ENCODE data around the gene TBCEL. TPM values are rescaled to one million over a fixed set of nuclear protein-coding genes. Genes with fewer than 3 reads are reported as not detected.

Gene TBCEL
- total and polyA plus RNA-seq, 4 experiments from 2014 or later = 3.7 to 22.6 (median 13.2) TPM

GRCh38 chr11:120988603-120989002 is 35.3 kb upstream of the TBCEL start:
- ChIA-PET POLR2A (ENCODE audit: partially characterized antibody) (no interaction called here), CTCF (ENCODE audit: partially characterized antibody) (interaction anchor here (1.4 kb wide), 1 partner anchor 38 kb away, joined by 3 read pairs; no protein-coding TSS in a partner anchor)
- Mint-ChIP-seq H3K4me1 (peaks cover 6 to 14% (median 9%) of the 10 kb centered on the region in 4 donors), H3K9me3 (no peaks in the 10 kb centered on the region), H3K27ac (no peak overlapping the region), H3K4me3 (no peak overlapping the region), H3K36me3 (peaks cover 0 to 2% of the 10 kb centered on the region in 2 donors), H3K27me3 (peaks cover 12 to 19% of the 10 kb centered on the region in 2 donors)
- DNase-seq = no peak
- Histone ChIP-seq H3K27ac (ENCODE audit: low read depth, low read length) (no peak overlapping the region), H3K4me3 (ENCODE audit: low read length in 2 of 2) (no peak overlapping the region), H3K27me3 (ENCODE audit: insufficient read depth, low read length) (peaks cover 6% of the 10 kb centered on the region), H3K9me3 (ENCODE audit: control insufficient read depth in 1 of 2, low read length in 2 of 2) (no peaks in the 10 kb centered on the region), H3K36me3 (ENCODE audit: insufficient read depth, low read length) (no peaks in the 10 kb centered on the region), H3K4me1 (ENCODE audit: insufficient read depth, low read length) (peaks cover 9% of the 10 kb centered on the region)
- intact Hi-C loops (cut with micrococcal nuclease) = no loop called here

- no peak for DNase-seq
- no peaks in the 10 kb centered on the region for H3K27me3 ChIP-seq (ENCODE audit: insufficient read depth, low read length)
- no peaks in the 10 kb centered on the region for H3K9me3 ChIP-seq (ENCODE audit: control insufficient read depth in 1 of 2, low read length in 2 of 2)
- peaks cover 6 to 8% of the 10 kb centered on the region in 2 donors for H3K27me3 Mint-ChIP-seq
- no peaks in the 10 kb centered on the region for H3K4me1 ChIP-seq (ENCODE audit: insufficient read depth, low read length)
- ChIA-PET CTCF (ENCODE audit: partially characterized antibody) (no interaction called here), POLR2A (ENCODE audit: partially characterized antibody) (no interaction called here)
- no peak overlapping the region for H3K4me3 ChIP-seq (ENCODE audit: low read length in 2 of 2)
- no peaks in the 10 kb centered on the region for H3K36me3 Mint-ChIP-seq
- no peaks in the 10 kb centered on the region for H3K36me3 ChIP-seq (ENCODE audit: insufficient read depth, low read length)
- H3K27ac Mint-ChIP-seq = no peak overlapping the region
- no peak overlapping the region for H3K27ac ChIP-seq (ENCODE audit: low read depth, low read length)
- no peaks in the 10 kb centered on the region for H3K9me3 Mint-ChIP-seq
- no peaks in the 10 kb centered on the region for H3K4me1 Mint-ChIP-seq
- no peak overlapping the region for H3K4me3 Mint-ChIP-seq
- intact Hi-C loops (cut with micrococcal nuclease) = no loop called here
Observed at GRCh38 chr11:120991830-120992686, 31.8 kb upstream of the TBCEL start.

GRCh38 chr11:120994091-120994859 is 29.6 kb upstream of the TBCEL start:
- H3K4me3 ChIP-seq (ENCODE audit: low read length in 2 of 2) = no peak overlapping the region
- CTCF ChIA-PET (ENCODE audit: partially characterized antibody) = no interaction called here
- no peaks in the 10 kb centered on the region for H3K36me3 Mint-ChIP-seq

GRCh38 chr11:120995184-120995583 is 28.7 kb upstream of the TBCEL start:
- intact Hi-C loops (cut with micrococcal nuclease) = no loop called here
- ChIA-PET POLR2A (ENCODE audit: partially characterized antibody) (no interaction called here), CTCF (ENCODE audit: partially characterized antibody) (no interaction called here)
- H3K27ac ChIP-seq (ENCODE audit: low read depth, low read length) = no peak overlapping the region
- Mint-ChIP-seq H3K27ac (no peak overlapping the region), H3K4me3 (no peak overlapping the region), H3K36me3 (no peaks in the 10 kb centered on the region), H3K9me3 (no peaks in the 10 kb centered on the region), H3K27me3 (peaks cover 2 to 8% of the 10 kb centered on the region in 2 donors), H3K4me1 (no peaks in the 10 kb centered on the region)
- no peaks in the 10 kb centered on the region for H3K9me3 ChIP-seq (ENCODE audit: control insufficient read depth in 1 of 2, low read length in 2 of 2)
- H3K36me3 ChIP-seq (ENCODE audit: insufficient read depth, low read length) = no peaks in the 10 kb centered on the region
- H3K4me3 ChIP-seq (ENCODE audit: low read length in 2 of 2) = no peak overlapping the region
- H3K4me1 ChIP-seq (ENCODE audit: insufficient read depth, low read length) = no peaks in the 10 kb centered on the region
- DNase-seq = no peak
- no peaks in the 10 kb centered on the region for H3K27me3 ChIP-seq (ENCODE audit: insufficient read depth, low read length)

More at GRCh38 chr11:120994091-120994859, 29.6 kb upstream of the TBCEL start:
- H3K9me3 ChIP-seq (ENCODE audit: control insufficient read depth in 1 of 2, low read length in 2 of 2) = no peaks in the 10 kb centered on the region
- no peak overlapping the region for H3K27ac ChIP-seq (ENCODE audit: low read depth, low read length)
- DNase-seq = no peak
- H3K27ac Mint-ChIP-seq = no peak overlapping the region
- intact Hi-C loops (cut with micrococcal nuclease) = no loop called here
- no peaks in the 10 kb centered on the region for H3K9me3 Mint-ChIP-seq
- H3K27me3 Mint-ChIP-seq = peaks cover 4 to 8% of the 10 kb centered on the region in 2 donors
- no peaks in the 10 kb centered on the region for H3K4me1 Mint-ChIP-seq
- POLR2A ChIA-PET (ENCODE audit: partially characterized antibody) = no interaction called here
- H3K4me3 Mint-ChIP-seq = no peak overlapping the region
- no peaks in the 10 kb centered on the region for H3K4me1 ChIP-seq (ENCODE audit: insufficient read depth, low read length)
- H3K36me3 ChIP-seq (ENCODE audit: insufficient read depth, low read length) = no peaks in the 10 kb centered on the region
- no peaks in the 10 kb centered on the region for H3K27me3 ChIP-seq (ENCODE audit: insufficient read depth, low read length)

- Histone ChIP-seq H3K27me3 (ENCODE audit: insufficient read depth, low read length) (no peaks in the 10 kb centered on the region), H3K4me1 (ENCODE audit: insufficient read depth, low read length) (no peaks in the 10 kb centered on the region), H3K36me3 (ENCODE audit: insufficient read depth, low read length) (no peaks in the 10 kb centered on the region), H3K27ac (ENCODE audit: low read depth, low read length) (no peak overlapping the region), H3K9me3 (ENCODE audit: control insufficient read depth in 1 of 2, low read length in 2 of 2) (no peaks in the 10 kb centered on the region), H3K4me3 (ENCODE audit: low read length in 2 of 2) (no peak overlapping the region)
- ChIA-PET POLR2A (ENCODE audit: partially characterized antibody) (interaction anchor here (0.6 kb wide), 1 partner anchor 11 kb away, joined by 3 read pairs; no protein-coding TSS in a partner anchor), CTCF (ENCODE audit: partially characterized antibody) (no interaction called here)
- H3K27ac Mint-ChIP-seq = no peak overlapping the region
- no peaks in the 10 kb centered on the region for H3K4me1 Mint-ChIP-seq
- no peak overlapping the region for H3K4me3 Mint-ChIP-seq
- no peaks in the 10 kb centered on the region for H3K9me3 Mint-ChIP-seq
- intact Hi-C loops (cut with micrococcal nuclease) = no loop called here
- H3K27me3 Mint-ChIP-seq = peaks cover 2 to 6% of the 10 kb centered on the region in 2 donors
- H3K36me3 Mint-ChIP-seq = no peaks in the 10 kb centered on the region
- no peak for DNase-seq
Observed at GRCh38 chr11:120996973-120997372, 26.9 kb upstream of the TBCEL start.

- Histone ChIP-seq H3K9me3 (ENCODE audit: control insufficient read depth in 1 of 2, low read length in 2 of 2) (no peaks in the 10 kb centered on the region), H3K4me1 (ENCODE audit: insufficient read depth, low read length) (no peaks in the 10 kb centered on the region), H3K4me3 (ENCODE audit: low read length in 2 of 2) (no peak overlapping the region), H3K36me3 (ENCODE audit: insufficient read depth, low read length) (no peaks in the 10 kb centered on the region), H3K27me3 (ENCODE audit: insufficient read depth, low read length) (no peaks in the 10 kb centered on the region), H3K27ac (ENCODE audit: low read depth, low read length) (no peak overlapping the region)
- Mint-ChIP-seq H3K9me3 (peaks cover 0 to 1% (median 0%) of the 10 kb centered on the region in 8 donors), H3K4me1 (no peaks in the 10 kb centered on the region), H3K27me3 (peaks cover 2 to 6% of the 10 kb centered on the region in 2 donors), H3K4me3 (no peak overlapping the region), H3K27ac (no peak overlapping the region), H3K36me3 (no peaks in the 10 kb centered on the region)
- ChIA-PET CTCF (ENCODE audit: partially characterized antibody) (interaction anchor here (1.0 kb wide), 1 partner anchor 9 kb away, joined by 3 read pairs; no protein-coding TSS in a partner anchor), POLR2A (ENCODE audit: partially characterized antibody) (no interaction called here)
- intact Hi-C loops (cut with micrococcal nuclease) = no loop called here
- no peak for DNase-seq
Observed at GRCh38 chr11:120998581-120998980, 25.3 kb upstream of the TBCEL start.

- H3K9me3 Mint-ChIP-seq = peaks cover 0 to 11% (median 1%) of the 10 kb centered on the region in 8 donors
- H3K27me3 Mint-ChIP-seq = peaks cover 20 to 22% of the 10 kb centered on the region in 2 donors
- ChIA-PET CTCF (ENCODE audit: partially characterized antibody) (no interaction called here), POLR2A (ENCODE audit: partially characterized antibody) (no interaction called here)
- H3K9me3 ChIP-seq (ENCODE audit: control insufficient read depth in 1 of 2, low read length in 2 of 2) = no peaks in the 10 kb centered on the region
- no peak overlapping the region for H3K27ac ChIP-seq (ENCODE audit: low read depth, low read length)
- no peak overlapping the region for H3K27ac Mint-ChIP-seq
- intact Hi-C loops (cut with micrococcal nuclease) = no loop called here
- H3K36me3 Mint-ChIP-seq = no peaks in the 10 kb centered on the region
- no peak overlapping the region for H3K4me3 ChIP-seq (ENCODE audit: low read length in 2 of 2)
- H3K4me3 Mint-ChIP-seq = no peak overlapping the region
- no peaks in the 10 kb centered on the region for H3K4me1 ChIP-seq (ENCODE audit: insufficient read depth, low read length)
- H3K36me3 ChIP-seq (ENCODE audit: insufficient read depth, low read length) = no peaks in the 10 kb centered on the region
- DNase-seq = no peak
- H3K4me1 Mint-ChIP-seq = no peaks in the 10 kb centered on the region
- H3K27me3 ChIP-seq (ENCODE audit: insufficient read depth, low read length) = peaks cover 3% of the 10 kb centered on the region
Observed at GRCh38 chr11:121004206-121004840, 19.6 kb upstream of the TBCEL start.

All from CD4-positive, alpha-beta memory T cell (primary cell).